Limb (tissue), 2 donors: ENCODE data around the gene ZNF236.
"Not testable (repeated sequence)": the region's sequence is repeated elsewhere in the genome, so short reads cannot be mapped to it uniquely, and the experiment has no call there.

Experiments used
- DNase-seq, 2 donors: peaks; one replicate each; pipeline ENCODE4 v3.0.0-alpha.2; 2016; ENCODE audit errors: extremely low spot score in 2 of 2

Gene ZNF236

DNA sequence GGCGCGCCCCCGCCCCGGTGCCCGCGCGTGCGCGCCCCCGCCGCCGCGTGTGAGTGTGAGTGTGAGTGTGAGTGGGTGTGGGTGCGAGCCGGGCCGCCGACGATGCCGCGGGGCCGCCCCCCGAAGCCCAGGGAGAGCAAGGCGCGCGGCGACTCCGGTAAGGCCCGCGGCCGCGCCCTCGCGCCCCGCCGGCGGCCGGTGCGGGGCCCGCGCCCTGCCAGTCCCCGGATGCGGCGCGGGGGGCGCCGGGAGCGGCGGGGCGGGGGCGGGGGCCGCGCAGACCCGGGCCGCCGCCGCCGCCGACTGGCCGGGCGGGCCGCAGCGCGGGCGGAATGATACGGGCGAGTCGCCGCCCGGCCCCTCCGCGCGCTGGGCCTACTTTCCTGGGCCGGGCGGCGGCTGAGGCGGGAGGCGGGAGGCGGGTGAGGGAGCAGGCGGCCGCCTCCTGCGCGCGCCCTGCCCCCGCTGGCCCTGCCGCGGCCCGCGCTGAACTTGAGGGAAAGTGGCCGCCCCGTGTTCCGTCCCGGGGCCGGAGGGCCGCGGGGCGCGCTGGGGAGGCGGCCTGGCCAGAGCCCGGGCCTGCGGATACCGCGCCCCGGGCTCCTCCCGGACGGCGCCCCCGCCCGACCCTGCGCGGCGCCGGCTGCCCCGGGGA lies at the start of gene ZNF236:
TSS of gene ZNF236 (plus strand) at position 52 of the 655 bp plus-strand sequence. CDS start at position 103, 51 bp downstream.
- DNase-seq: peak; percentile 71 to 88

DNA sequence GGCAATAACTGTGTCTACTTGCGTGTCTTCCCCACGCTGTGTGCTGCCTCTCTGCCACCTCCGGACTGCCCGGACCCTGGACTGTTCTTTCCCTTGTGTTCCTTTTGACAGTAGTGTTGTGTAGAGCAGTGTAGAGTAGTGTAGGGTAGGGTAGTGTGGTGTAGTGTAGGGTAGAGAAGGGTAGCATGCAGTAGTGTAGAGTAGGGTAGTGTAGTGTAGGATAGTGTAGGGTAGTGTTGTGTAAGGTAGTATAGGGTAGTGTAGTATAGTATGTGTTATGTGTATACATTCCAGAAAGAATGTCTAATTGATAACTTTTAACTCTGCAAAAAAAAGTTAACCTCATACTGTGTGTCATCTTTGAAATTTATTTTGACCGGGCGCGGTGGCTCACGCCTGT lies 49.7 kb upstream of the ZNF236 start:
- no peak for DNase-seq

DNA sequence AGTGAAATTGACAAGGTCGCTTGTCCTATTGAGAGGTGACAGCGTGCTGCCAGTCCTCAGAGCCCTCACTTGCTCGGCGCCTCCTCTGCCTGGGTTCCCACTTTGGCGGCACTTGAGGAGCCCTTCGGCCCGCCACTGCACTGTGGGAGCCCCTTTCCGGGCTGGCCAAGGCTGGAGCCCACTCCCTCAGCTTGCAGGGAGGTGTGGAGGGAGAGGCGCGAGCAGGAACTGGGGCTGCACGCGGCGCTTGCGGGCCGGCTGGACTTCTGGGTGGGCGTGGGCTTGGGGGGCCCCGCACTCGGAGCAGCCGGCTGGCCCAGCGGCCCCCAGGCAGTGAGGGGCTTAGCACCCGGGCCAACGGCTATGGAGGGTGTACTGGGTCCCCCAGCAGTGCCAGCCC lies 45.3 kb upstream of the ZNF236 start:
- not testable (repeated sequence) for DNase-seq

DNA sequence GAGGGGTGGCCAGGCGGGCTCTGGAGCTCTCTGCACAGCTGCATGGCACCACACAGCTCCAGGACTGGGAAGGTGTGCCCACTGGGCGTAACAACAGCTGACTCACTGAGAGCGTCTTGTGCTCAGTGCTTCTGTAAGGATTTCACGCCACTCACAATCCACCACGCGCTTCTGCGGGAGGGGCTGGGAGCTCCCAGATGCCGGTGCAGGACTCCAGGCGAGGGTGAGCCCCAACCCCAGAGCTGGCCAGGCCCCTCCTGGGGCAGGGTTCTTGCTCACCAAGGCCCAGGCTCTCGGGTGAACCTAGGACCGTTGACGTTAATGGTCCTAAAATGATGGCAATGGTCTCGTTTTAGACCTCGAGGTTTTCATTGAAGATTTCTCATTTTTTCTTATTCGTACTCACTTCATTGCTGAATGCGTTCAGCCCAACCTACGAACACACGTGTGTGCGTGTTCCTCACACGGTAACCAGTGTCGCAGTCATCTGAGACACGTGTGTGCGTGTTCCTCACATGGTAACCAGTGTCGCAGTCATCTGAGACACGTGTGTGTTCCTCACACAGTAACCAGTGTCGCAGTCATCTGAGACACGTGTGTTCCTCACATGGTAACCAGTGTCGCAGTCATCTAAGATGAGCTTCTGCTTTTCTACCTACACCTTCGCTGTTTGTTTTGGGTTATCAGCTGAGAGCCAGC lies 38.4 kb upstream of the ZNF236 start:
- DNase-seq: no peak

DNA sequence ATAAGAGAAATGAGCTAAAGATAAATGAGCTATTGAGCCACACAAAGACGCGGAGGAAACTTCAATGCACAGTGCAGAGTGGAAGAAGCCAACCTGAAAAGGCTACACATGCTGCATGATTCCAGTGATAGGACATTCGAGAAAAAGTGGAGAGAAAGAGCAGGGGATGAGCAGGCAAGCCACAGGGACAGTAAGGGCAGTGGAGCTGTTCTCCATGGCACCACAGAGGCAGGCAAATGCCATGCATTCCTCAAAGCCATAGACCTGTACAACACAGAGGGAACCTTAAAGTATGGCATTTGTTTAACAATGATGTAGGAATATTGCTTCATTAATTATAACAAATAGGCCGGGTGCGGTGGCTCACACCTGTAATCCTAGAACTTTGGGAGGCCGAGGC lies 36.5 kb upstream of the ZNF236 start:
- no peak for DNase-seq

DNA sequence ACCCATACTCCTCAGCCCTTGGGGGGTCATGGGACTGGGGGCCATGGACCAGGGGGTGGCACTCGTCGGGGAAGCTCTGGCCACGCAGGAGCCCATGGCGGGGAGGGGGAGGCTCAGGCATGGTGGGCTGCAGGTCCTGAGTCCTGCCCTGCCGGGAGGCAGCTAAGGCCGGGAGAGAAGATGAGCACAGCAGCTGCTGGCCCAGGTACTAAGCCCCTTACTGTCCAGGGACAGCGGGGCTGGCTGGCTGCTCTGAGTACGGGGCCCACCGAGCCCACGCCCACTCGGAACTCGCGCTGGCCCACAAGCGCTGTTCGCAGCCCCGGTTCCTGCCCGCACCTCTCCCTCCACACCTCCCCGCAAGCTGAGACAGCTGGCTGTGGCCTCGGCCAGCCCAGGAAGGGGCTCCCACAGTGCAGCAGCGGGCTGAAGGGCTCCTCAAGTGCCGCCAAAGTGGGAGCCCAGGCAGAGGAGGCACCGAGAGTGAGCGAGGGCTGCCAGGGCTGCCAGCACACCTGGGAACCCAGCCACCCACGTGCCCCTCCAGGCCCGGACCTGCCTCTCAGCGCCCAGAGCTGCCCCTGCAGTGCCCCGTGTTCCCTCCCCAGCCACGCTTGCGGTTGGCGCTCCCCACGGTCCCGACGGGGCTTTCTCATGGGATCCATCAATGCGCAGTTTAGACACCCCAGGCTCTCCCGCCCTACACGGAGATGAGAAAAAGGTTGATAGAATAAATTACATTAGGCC lies 33.6 kb upstream of the ZNF236 start:
- DNase-seq: no peak

DNA sequence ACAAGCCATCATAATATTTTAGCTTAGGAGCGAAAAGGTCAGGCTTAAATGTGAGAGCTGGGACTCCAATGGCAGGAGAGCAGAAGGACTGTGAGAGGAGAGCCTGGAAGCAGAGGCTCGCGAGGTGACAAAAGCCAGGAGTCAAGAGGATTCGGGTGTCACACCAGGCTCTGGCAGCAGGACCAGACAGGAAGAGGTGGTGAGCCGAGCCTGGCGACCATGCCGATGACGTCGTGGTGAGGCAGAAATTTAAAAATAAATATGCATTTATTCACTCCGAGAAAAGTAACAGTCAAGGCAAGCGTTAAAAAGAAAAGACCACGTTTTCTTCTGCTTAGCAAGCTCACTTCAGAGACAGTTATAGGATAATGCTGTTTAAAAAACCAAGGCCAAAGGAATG lies 31.3 kb upstream of the ZNF236 start:
- no peak for DNase-seq

DNA sequence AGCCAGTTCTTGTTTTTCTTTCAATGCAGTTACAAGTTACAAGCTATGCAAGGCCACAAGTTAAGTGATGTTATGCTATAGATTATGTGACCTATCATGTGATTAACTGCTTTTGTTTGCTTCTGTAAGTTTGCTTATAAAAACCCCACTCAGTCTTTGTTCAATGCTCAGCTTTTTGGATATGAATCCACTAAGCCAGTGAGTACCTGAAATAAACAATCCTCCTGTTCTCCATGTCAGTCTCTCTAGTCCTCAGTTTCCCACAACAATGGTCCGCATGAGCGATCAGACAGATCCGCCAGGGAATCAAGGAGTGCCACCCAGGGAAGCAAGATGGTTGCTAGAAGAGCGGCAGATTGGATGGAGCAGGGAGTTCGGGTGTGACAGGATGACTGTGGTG lies 30.7 kb upstream of the ZNF236 start:
- DNase-seq: no peak

DNA sequence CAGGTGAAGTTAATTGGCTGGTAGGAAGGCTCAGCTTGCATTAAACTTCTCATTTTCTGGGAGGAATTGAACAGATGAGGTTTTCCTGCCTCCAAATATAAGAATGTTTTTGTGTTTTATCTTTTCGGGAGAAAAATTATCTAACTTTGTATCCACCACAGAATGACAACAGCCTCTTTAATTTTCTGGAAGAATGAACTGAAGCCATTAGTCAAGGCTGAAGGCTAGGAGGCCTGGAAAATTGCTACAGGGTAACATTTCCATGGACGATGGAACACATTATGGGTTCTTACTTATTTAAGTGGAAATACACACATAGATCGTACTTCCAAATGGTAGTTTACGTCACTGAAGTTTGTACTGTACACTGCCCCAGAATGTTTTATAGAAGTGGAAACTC lies 28.0 kb upstream of the ZNF236 start:
- DNase-seq: no peak

DNA sequence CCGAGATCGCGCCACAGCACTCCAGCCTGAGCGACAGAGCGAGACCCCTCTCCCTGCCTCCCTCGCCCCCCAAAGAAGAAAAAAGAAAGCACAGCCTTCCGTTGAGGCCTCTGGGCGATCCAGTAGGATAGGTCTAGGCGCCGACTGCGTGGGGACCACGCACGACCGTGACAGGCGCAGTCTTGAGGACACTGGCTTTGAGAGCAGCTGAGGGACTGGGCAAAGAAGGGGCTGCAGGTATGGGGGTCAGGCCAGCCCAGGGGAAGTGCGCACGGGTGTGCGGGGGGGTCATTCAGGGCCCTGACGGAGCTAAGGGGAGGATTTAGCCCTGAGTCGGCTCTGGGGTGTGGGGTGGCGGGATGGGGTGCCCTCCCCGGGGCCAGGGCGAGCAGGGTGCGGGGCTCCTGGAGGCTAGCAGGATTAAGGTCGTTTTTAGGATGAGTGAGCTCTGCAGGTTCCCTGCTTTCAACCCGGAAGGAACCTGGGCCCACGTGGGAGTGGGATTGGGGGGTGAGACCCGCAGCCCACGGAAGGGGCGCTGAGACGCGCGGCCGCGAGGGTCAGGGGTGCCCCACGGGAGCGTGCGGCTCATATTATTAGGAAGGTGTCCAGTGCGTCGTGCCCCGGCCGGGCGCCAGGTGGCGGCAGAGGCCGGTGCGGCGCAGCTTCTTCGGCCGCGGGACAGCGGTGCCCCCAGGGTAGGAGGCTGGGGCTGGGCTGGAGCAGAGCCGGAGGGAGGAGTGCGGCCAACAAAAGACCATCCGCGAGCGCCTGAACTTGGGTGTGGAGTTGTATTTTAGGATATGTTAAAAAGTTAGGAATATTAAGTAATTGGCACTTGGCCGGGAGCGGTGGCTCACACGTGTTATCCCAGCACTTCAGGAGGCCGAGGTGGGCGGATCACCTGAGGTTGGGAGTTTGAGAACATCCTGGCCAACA lies 20.5 kb upstream of the ZNF236 start:
- peak; percentile 41 to 73 for DNase-seq

DNA sequence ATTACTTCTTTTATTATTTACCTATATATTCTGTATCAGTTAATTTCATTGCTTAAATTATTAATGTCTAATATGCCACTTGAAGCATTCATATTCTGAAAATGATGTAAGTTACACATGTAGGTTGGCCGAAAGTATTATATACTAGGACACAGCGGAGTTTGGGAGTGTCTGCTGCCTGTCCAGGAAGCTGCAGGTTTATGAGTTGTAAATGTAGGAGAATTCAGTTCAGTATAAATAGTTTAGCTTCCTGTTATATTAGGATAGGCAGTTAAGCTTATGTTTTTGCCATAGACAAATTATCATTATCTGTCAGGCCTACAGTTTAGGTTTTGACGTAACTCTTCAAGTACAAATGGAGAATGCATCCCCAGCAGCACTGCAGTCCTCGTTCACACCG lies 18.9 kb upstream of the ZNF236 start:
- DNase-seq: no peak

DNA sequence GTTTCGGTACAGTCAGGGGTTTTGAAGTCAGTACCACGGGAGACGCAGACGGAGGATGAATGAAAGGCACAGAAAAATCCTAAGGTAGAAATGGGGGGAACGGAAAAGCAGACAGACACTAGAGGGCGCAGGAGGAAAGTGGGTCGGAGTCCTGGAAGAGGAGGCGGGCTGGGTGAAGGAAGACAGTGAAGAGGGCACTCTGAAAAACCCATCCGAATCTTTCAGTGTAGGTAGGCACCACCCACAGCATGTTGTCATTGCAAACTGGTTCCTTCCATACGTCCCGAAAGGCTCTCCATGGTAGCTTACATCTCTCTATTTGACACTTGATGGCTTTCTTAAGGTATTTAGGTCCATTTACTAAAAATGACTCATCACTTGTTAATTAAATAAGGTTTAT lies 18.5 kb upstream of the ZNF236 start:
- peak; percentile 64 to 75 for DNase-seq

DNA sequence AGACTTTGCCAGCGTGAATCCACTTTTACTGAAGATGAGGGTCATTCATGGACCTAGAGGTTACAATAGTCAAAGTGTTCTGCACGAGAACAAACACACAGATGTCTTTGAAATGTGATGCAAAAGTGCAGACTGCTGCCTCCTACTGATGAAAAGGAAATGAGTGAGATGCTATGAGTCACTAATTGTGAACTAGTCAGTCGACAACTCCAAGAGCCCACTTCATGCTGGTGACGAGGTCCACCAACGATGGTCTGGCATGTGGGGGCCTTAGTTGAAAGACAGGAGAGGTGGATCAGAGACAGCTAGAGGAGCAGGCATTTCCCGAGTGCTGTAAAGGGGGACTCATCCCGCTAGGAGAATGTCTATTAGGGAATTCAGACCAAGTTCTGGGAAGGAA lies 17.1 kb upstream of the ZNF236 start:
- DNase-seq: no peak

DNA sequence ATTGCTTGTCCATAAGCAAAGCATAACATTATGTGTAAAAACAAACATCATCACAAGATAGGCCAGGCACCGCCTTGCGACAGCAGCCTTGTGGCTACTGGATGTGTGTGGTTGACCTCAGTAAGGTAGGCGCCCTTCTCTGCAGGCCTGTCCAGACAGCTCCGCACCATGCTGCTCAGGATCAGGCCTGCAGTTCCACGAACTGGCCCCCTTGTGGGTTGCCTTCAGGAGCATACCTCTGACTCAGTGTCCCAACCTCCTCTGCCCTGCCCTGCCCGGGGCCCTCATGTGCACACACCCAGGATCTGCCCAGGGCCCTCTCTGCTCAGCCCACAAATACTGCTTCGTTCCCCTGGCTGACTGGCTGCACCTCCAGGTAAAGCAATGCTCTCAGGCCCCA lies 16.1 kb upstream of the ZNF236 start:
- no peak for DNase-seq

DNA sequence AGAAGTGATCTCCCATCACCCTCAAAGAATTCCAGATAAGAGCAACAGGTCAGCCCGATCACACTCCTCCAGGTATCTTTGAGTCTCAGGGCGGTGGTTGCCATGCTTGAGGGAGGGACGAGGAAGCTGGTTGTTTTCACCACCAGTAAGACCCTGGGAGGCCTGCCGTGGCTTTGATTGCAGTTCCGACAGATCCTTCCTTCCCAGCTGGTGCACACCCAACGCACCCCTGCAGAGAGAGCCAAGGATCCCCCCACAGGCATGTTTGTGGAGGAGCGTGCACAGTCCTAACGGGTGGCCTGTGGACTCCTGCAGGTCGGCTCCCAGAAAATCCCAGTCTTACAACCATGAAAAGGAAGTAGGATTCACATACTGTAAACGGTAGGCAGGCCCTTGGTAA lies 13.8 kb upstream of the ZNF236 start:
- no peak for DNase-seq

DNA sequence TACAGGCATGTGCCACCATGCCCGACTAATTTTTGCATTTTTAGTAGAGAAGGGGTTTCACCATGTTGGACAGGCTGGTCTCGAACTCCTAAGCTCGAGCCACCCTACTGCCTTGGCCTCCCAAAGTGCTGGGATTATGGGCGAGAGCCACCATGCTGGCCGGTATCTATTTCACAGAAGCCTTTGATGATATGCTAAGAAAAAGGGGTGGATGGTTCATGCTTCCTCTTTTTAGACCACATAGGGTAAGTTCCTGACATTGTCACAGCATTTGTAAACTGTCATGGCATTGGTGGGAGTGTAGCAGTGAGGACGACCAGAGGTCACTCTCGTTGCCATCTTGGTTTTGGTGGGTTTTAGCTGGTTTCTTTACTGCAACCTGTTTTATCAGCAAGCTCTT lies 10.8 kb upstream of the ZNF236 start:
- not testable (repeated sequence) for DNase-seq

DNA sequence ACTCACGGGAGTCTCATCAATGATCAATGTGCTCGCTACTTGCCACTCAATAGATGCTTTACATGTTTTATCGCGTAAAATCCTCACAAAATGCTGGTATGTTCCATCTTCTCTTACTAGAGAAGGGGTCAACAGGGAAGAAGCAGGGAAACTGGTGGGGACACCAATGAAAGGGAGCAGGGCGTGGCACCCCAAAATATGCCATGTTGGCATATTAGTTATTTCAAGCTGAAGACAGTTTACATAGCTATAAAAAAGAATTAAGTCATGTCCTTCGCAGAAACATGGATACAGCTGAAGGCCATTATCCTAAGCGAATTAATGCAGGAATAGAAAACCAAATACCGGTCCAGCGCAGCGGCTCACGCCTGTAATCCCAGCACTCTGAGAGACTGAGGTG lies 8.1 kb upstream of the ZNF236 start:
- no peak for DNase-seq

DNA sequence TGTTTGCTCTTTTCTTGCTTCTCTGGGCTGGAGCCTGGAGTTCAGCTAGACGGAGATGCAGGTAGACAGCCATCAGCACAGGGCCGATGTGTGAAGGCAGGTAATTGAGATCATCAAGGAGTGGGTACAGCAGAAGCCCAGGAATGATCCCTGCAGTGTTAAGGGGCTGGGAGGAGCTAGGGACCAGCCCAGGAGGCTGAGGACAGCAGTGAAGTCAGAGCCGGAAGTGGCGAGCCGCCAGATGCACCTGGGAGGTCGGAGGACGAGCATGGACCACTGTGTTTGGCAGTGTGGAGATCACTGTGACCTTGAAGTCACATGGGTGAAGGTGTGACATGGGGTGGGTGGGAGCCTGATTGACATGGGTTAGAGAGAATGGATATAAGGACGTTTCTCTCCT lies 6.2 kb upstream of the ZNF236 start:
- DNase-seq: no peak

DNA sequence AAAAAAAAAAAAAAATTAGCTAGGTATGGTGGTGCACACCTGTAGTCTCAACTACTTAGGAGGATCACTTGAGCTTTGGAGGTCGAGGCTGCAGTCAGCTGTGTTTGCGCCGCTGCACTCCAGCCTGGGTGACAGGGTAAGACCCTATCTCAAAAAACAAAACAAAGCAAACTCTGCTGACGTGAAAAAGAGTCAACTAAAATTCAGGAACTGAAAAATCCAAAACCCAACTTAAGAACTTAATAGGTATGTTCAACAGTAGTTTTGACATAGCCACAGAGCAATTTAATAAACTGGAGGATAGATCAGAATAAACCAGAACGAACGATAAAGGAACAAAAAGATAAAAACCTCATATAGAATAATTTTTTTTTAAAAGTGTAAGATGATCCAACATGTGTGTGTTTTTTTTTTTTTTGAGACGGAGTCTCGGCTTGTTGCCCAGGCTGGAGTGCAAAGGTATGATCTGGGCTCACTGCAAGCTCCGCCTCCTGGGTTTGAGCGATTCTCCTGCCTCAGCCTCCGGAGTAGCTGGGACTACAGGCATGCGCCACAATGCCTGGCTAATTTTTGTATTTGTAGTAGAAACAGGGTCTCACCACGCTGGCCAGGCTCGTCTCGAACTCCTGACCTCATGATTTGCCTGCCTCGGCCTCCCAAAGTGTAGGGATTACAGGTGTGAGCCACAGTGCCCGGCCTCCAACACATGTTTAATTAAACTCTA lies 4.3 kb upstream of the ZNF236 start:
- no peak for DNase-seq

DNA sequence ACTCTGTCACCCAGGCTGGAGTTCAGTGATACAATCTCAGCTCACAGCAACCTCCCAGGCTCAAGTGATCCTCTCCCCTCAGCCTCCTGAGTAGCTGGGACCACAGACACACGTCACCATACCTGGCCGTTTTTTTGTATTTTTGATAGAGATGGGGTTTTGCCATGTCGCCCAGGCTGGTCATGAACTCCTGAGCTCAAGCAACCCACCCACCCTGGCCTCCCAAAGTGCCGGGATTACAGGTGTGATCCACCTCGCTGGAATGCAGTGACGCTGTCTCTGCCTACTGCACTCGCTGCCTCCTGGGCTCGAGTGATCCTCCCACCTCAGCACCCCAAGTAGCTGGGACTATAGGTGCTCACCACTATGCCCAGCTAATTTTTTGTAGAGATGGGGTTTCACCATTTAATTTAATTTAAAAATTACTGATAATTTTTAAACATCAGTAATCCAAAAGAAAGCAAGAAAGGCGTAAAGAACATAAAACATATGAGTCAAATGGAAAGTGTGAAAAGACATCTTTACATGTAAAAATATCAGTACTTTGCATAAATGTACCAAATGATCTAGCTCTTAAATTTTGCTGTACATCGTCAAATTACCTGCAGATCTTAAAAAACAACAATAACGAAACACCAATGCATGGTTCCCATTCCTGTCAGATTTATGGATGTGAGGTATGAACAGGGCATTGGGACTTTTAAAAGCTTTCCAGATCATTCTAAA lies 2.8 kb upstream of the ZNF236 start:
- no peak for DNase-seq
